Hepatocyte (in vitro differentiated cells): ENCODE results near the gene LCE2D. TPM values are rescaled to one million over a fixed set of nuclear protein-coding genes. Genes with fewer than 3 reads are reported as not detected.
"Not testable (repeated sequence)": the region's sequence is repeated elsewhere in the genome, so short reads cannot be mapped to it uniquely, and the experiment has no call there.

Experiments used
- DNase-seq: peaks from one replicate; pipeline ENCODE4 v3.0.0-alpha.2; 2016; ENCODE audit warnings: low spot score
- H2AFZ ChIP-seq: fragments of 200-600 bp; sonication (generic); 2 replicates; pipeline ENCODE4 v1.6.0; 2016; ENCODE audit warnings: antibody characterized with exemption, mild to moderate bottlenecking
- H3K27ac ChIP-seq: fragments of 200-600 bp; sonication (generic); 2 replicates; pipeline ENCODE4 v1.5.1; 2016; ENCODE audit warnings: mild to moderate bottlenecking
- H3K27me3 ChIP-seq: fragments of 200-600 bp; sonication (generic); 2 replicates; pipeline ENCODE4 v1.6.1; 2016
- H3K36me3 ChIP-seq: fragments of 200-600 bp; sonication (generic); replicated peaks from 2 replicates; pipeline ENCODE4 v1.5.1; 2016; ENCODE audit warnings: low read depth; ENCODE audit not compliant: insufficient read depth
- H3K4me1 ChIP-seq: fragments of 200-600 bp; sonication (generic); 2 replicates; pipeline ENCODE4 v1.5.1; 2016; ENCODE audit warnings: mild to moderate bottlenecking, moderate library complexity; ENCODE audit not compliant: insufficient read depth
- H3K4me2 ChIP-seq: fragments of 200-600 bp; sonication (generic); 2 replicates; pipeline ENCODE4 v1.6.0; 2016
- H3K4me3 ChIP-seq: fragments of 200-600 bp; sonication (generic); 2 replicates; pipeline ENCODE4 v1.5.1; 2016; ENCODE audit warnings: mild to moderate bottlenecking
- H3K79me2 ChIP-seq: fragments of 200-600 bp; sonication (generic); 2 replicates; pipeline ENCODE4 v1.6.0; 2017; ENCODE audit warnings: mild to moderate bottlenecking
- H3K9me2 ChIP-seq: fragments of 200-600 bp; sonication (generic); replicated peaks from 2 replicates; pipeline ENCODE4 v1.6.0; 2017; ENCODE audit warnings: mild to moderate bottlenecking; ENCODE audit not compliant: insufficient read depth
- H3K9me3 ChIP-seq: fragments of 200-600 bp; sonication (generic); 2 replicates; pipeline ENCODE4 v1.5.1; 2016; ENCODE audit warnings: low read depth, mild to moderate bottlenecking
- H4K20me1 ChIP-seq: fragments of 200-600 bp; sonication (generic); 2 replicates; pipeline ENCODE4 v1.6.0; 2016; ENCODE audit warnings: mild to moderate bottlenecking; ENCODE audit not compliant: insufficient read depth, poor library complexity, severe bottlenecking
- EZH2 ChIP-seq: fragments of 200-600 bp; sonication (generic); IDR thresholded peaks from 2 replicates; pipeline ENCODE4 v1.6.1; 2016; ENCODE audit warnings: antibody characterized with exemption, mild to moderate bottlenecking, borderline replicate concordance
- EZH2phosphoT487 ChIP-seq: fragments of 200-600 bp; sonication (generic); IDR thresholded peaks from one replicate; pipeline ENCODE4 v1.6.1; 2018; ENCODE audit warnings: antibody characterized with exemption, mild to moderate bottlenecking, low read depth, moderate library complexity; ENCODE audit not compliant: unreplicated experiment, severe bottlenecking
- WGBS: methylation state at CpG from one replicate; pipeline ENCODE4 v1.1.6; 2016; ENCODE audit warnings: low lambda C conversion rate; ENCODE audit errors: missing lambda C conversion rate; 5-methylcytosine and 5-hydroxymethylcytosine counted together
- polyA plus RNA-seq: library from polyadenylated mRNA; unstranded; fragments of >200 nt; fragmentation: Nextera tagmentation; extraction: Ambion mirVana; gene quantifications from 2 replicates; pipeline ENCODE4 v1.2.1, GENCODE V29; 2016
- total RNA-seq: library from RNA; depleted of rRNA; stranded (reverse); fragments of >200 nt; gene quantifications from 2 replicates; pipeline ENCODE4 v1.2.3, GENCODE V29; 2014
- TF ChIP-seq, protein P1 (sequence below): fragments of 200-600 bp; sonication (generic); IDR thresholded peaks from 2 replicates; pipeline ENCODE4 v1.5.1; 2016; ENCODE audit warnings: antibody characterized with exemption, mild to moderate bottlenecking; ENCODE audit not compliant: poor library complexity

LCE2D gene
- total and polyA plus RNA-seq, 2 experiments from 2014 or later: not detected

DNA sequence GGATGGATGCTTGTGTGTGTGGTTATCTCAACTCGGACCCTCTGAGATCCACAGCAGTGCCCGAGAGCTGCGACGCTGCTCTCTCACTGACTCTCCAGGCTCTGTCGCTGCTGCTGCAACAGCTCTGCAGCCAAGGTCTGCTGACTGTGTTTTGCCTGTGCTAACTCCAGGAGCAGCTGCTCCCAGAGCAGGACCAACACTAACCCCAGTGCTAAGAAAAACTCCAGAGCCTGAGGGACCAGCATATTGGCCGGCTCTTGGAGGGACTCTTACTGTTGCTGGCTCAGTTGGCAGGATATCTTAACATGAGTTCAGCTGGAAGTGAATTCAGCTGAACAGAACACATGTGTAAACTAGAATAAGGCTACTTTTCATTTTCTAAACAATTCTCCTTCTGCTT is 16.3 kb downstream of the LCE2D start:
- H3K27ac ChIP-seq: no peak overlapping the region
- no peaks in the 10 kb centered on the region for H3K27me3 ChIP-seq
- H3K4me2 ChIP-seq: no peak overlapping the region
- H3K79me2 ChIP-seq: no peaks in the 10 kb centered on the region
- peaks cover 3% of the 10 kb centered on the region for H3K9me3 ChIP-seq
- no peak for DNase-seq
- H3K9me2 ChIP-seq: no peaks in the 10 kb centered on the region
- no peak overlapping the region for H2AFZ ChIP-seq
- WGBS: 81% methylated on average over 6 of the region's 6 CpGs
- H3K4me1 ChIP-seq: no peaks in the 10 kb centered on the region
- no peak for TF ChIP-seq EZH2phosphoT487
- H3K4me3 ChIP-seq: no peak overlapping the region
- H4K20me1 ChIP-seq: no peaks in the 10 kb centered on the region
- H3K36me3 ChIP-seq: no peaks in the 10 kb centered on the region

DNA sequence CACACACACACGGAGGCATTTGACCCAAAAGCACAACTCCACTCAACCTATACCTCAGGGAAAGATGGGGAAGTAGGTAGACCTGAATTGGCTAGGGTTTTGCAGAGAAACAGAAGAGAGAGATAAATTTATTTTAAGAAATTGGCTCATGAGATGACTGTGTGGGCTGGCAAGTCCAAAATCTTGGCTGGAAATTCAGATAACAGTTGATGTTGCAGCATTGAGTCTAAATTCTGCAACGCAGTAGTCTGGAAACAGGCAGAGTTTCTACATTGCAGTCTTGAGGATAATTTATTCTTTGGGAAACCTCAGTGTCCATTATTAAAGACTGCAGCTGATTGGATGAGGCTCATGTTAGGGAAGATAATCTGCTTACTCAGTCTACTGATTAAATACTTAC is 18.4 kb downstream of the LCE2D start:
- no peak overlapping the region for H3K4me2 ChIP-seq
- H4K20me1 ChIP-seq: no peaks in the 10 kb centered on the region
- no peaks in the 10 kb centered on the region for H3K4me1 ChIP-seq
- no peak overlapping the region for H3K4me3 ChIP-seq
- TF ChIP-seq, protein P1, sequence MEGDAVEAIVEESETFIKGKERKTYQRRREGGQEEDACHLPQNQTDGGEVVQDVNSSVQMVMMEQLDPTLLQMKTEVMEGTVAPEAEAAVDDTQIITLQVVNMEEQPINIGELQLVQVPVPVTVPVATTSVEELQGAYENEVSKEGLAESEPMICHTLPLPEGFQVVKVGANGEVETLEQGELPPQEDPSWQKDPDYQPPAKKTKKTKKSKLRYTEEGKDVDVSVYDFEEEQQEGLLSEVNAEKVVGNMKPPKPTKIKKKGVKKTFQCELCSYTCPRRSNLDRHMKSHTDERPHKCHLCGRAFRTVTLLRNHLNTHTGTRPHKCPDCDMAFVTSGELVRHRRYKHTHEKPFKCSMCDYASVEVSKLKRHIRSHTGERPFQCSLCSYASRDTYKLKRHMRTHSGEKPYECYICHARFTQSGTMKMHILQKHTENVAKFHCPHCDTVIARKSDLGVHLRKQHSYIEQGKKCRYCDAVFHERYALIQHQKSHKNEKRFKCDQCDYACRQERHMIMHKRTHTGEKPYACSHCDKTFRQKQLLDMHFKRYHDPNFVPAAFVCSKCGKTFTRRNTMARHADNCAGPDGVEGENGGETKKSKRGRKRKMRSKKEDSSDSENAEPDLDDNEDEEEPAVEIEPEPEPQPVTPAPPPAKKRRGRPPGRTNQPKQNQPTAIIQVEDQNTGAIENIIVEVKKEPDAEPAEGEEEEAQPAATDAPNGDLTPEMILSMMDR: no peak
- no peak for TF ChIP-seq EZH2phosphoT487
- no peak for TF ChIP-seq EZH2
- no peak overlapping the region for H2AFZ ChIP-seq
- H3K9me2 ChIP-seq: no peaks in the 10 kb centered on the region
- no peaks in the 10 kb centered on the region for H3K27me3 ChIP-seq
- no peaks in the 10 kb centered on the region for H3K36me3 ChIP-seq
- H3K79me2 ChIP-seq: no peaks in the 10 kb centered on the region
- peaks cover 3% of the 10 kb centered on the region for H3K9me3 ChIP-seq
- no peak overlapping the region for H3K27ac ChIP-seq
- DNase-seq: no peak
- 31% methylated on average over 2 of the region's 2 CpGs for WGBS

DNA sequence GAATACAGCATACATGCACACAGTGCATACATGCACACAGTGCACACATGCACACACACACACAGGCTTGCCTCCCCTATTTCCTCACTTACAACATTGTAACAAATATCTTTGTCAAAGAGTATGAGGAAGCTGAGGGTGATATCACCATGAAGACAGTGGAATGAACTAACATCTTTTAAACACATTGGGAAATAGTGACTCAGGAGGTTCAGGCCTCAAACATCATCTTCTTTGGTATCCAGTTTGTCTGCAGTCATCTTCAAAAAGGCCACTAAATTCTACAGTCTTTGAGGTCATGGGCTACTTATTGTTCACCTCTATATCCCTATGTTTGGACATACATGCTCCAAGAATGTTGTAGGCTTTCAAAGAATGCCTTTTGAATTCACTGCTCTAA is 20.7 kb downstream of the LCE2D start:
- no peaks in the 10 kb centered on the region for H3K9me2 ChIP-seq
- H2AFZ ChIP-seq: no peak overlapping the region
- no peak overlapping the region for H3K27ac ChIP-seq
- no peak for DNase-seq
- H3K9me3 ChIP-seq: no peaks in the 10 kb centered on the region
- H3K4me3 ChIP-seq: no peak overlapping the region
- H3K4me1 ChIP-seq: no peaks in the 10 kb centered on the region
- no peak overlapping the region for H3K4me2 ChIP-seq
- no peaks in the 10 kb centered on the region for H3K27me3 ChIP-seq
- H4K20me1 ChIP-seq: no peaks in the 10 kb centered on the region
- H3K36me3 ChIP-seq: no peaks in the 10 kb centered on the region
- no peak for TF ChIP-seq EZH2
- no peak for TF ChIP-seq EZH2phosphoT487
- TF ChIP-seq, protein P1: no peak
- no peaks in the 10 kb centered on the region for H3K79me2 ChIP-seq

DNA sequence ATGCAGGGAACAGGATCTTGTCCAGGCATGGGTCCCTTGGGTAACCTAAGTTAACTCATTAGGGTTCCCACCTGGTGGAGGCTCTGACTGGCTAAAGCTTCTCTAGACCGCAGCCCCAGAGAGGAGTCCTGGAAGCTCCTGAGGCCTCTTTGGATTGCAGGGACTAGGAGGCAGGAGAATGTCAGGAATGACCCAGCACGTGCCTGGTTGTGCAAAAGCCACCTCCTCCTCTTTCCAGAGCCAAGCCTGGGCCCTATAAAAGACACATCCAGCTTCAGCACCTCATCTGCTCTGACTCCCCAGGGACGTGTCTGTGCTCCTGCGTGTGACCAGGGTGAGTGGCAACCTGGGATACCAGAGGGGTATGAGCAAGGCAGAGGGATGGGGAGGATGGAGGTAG is 22.6 kb downstream of the LCE2D start, which contains the start of gene LCE2B:
TSS of gene LCE2B (plus strand) at position 301 of the 400 bp plus-strand sequence. CDS start 721 bp downstream, outside the sequence.
- 52% methylated on average over 4 of the region's 4 CpGs for WGBS
- H3K9me2 ChIP-seq: not testable (repeated sequence)

More for the DNA sequence above, 22.6 kb downstream of the LCE2D start, which contains the start of gene LCE2B:
- H3K27me3 ChIP-seq, H3K4me1 ChIP-seq, H3K4me2 ChIP-seq, H3K27ac ChIP-seq, DNase-seq, H3K36me3 ChIP-seq, H3K9me3 ChIP-seq, H3K79me2 ChIP-seq, H3K4me3 ChIP-seq, H2AFZ ChIP-seq, H4K20me1 ChIP-seq: not testable (repeated sequence)
